ENCODE results near the gene FAM53B. TPM values are rescaled to one million over a fixed set of nuclear protein-coding genes. Genes with fewer than 3 reads are reported as not detected.
"Not testable (repeated sequence)": the region's sequence is repeated elsewhere in the genome, so short reads cannot be mapped to it uniquely, and the experiment has no call there.

FAM53B gene
- total RNA-seq, 2 experiments from 2014 or later, result 8.7 to 9.6 TPM

GRCh38 chr10:124746992-124747391, 2.8 kb upstream of the FAM53B start:
- no peak for DNase-seq
- Mint-ChIP-seq H3K4me3 (no peak overlapping the region), H3K9me3 (no peaks in the 10 kb centered on the region), H3K27ac (peak overlapping the region; percentile 19), H3K36me3 (peaks cover 3% of the 10 kb centered on the region), H3K27me3 (peaks cover 5% of the 10 kb centered on the region), H3K4me1 (peaks cover 28% of the 10 kb centered on the region)

DNA sequence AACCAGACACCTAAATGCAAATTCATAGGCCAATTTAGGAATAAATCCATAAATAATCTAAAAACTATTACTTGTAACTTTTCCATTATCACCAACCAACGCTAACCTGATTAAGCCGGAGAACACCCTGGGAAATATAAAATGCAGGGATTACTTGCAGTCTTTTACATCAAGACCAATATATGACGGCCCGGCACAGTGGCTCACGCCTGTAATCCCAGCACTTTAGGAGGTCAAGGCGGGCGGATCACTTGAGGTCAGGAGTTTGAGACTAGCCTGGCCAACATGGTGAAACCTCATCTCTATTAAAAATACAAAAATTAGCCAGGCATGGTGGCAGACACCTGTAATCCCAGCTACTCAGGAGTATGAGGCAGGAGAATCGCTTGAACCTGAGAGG, 2.3 kb upstream of the FAM53B start:
- not testable (repeated sequence) for H3K27ac Mint-ChIP-seq, H3K27me3 Mint-ChIP-seq, H3K4me3 Mint-ChIP-seq, H3K36me3 Mint-ChIP-seq, DNase-seq, H3K9me3 Mint-ChIP-seq
- peaks cover 34% of the 10 kb centered on the region for H3K4me1 Mint-ChIP-seq

- Mint-ChIP-seq H3K4me1 (peaks cover 40% of the 10 kb centered on the region), H3K27me3 (peaks cover 5% of the 10 kb centered on the region), H3K9me3 (no peaks in the 10 kb centered on the region), H3K36me3 (no peaks in the 10 kb centered on the region), H3K27ac (no peak overlapping the region), H3K4me3 (no peak overlapping the region)
- no peak for DNase-seq
Observed at GRCh38 chr10:124745673-124746072, 1.5 kb upstream of the FAM53B start.

GRCh38 chr10:124745252-124745651, 1.1 kb upstream of the FAM53B start:
- peaks cover 5% of the 10 kb centered on the region for H3K27me3 Mint-ChIP-seq
- no peaks in the 10 kb centered on the region for H3K9me3 Mint-ChIP-seq
- H3K4me3 Mint-ChIP-seq, result peak overlapping the region; percentile 60
- no peak for DNase-seq
- H3K27ac Mint-ChIP-seq, result no peak overlapping the region
- H3K36me3 Mint-ChIP-seq, result no peaks in the 10 kb centered on the region
- peaks cover 44% of the 10 kb centered on the region for H3K4me1 Mint-ChIP-seq

DNA sequence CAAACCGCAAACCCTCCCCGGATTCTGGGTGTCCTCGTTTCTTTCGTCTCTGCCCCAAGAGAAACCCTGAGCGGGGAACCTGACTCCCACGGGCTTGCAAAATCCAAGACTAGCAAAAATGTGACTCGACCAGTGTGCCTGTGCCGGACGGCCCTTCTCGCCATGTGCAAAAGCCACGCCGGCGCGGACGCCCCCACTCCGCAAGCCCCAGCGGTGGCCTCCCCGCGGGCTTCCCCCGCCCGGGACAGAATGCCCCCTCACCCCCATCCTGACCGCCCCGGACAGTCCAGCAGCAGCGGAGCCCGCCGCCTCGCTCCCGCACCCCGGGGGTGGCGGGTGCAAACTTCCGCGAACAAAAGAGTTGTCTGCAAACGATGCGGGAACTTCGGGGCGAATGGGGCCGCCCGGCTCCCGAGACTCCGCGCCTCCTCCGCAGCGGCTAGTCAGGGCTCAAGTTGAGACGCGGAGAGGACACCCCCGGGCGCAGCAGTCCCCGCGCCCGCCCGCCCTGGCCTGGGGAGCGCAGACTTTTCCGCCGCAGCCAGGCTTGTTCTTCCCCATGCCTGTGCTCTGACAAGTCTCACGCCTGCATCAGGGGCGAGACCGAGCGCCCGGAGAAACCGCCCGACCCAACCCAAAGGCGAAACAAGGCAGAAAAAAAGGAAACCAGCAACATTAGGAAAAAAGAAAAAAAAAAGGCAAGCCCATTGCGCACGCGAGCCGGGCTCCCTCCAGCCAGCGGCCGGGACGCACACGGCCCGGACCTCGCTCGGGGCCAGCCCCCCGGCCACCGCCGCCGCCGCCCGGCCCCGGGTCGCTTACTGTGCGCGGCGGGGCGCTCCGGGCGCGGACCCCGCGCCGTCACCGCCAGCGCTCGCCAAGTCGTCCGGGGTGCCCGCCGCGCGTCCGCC, 732 bp downstream of the FAM53B start:
- DNase-seq, result peak; percentile 38

GRCh38 chr10:124742413-124743190, 1.6 kb downstream of the FAM53B start:
- Mint-ChIP-seq H3K27ac (peak overlapping the region; percentile 74), H3K4me1 (peaks cover 58% of the 10 kb centered on the region), H3K9me3 (no peaks in the 10 kb centered on the region), H3K4me3 (peak overlapping the region; percentile 98), H3K27me3 (peaks cover 9% of the 10 kb centered on the region), H3K36me3 (no peaks in the 10 kb centered on the region)
- no peak for DNase-seq

More for the DNA sequence above, 732 bp downstream of the FAM53B start:
- Mint-ChIP-seq H3K4me3 (peak overlapping the region; percentile 98), H3K36me3 (no peaks in the 10 kb centered on the region), H3K4me1 (peaks cover 54% of the 10 kb centered on the region), H3K27me3 (peaks cover 9% of the 10 kb centered on the region), H3K9me3 (no peaks in the 10 kb centered on the region), H3K27ac (peak overlapping the region; percentile 86)

DNA sequence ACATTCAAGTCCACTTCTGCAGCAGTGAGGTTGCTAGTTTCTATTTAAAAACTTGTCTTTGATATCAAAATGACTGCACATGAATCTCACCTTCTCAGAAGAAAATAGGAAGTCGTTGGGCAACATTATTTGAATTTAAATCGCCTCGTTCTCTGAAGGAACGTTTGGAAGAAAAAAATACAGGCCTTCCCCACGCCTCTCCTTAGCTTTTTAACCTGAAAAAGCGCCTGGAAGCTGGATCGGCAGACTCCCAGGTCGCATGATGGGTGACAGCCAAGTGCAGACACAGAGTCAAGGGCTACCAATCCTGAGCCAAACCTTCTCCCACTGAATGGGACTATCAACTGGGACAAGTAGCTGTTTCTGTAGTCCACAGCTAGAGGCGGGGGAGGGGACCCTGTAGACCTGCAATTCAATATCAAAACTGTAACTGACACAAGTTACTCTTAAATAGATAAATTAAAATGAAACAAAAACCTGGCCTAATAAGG, 2.2 kb downstream of the FAM53B start:
- no peak for DNase-seq
- Mint-ChIP-seq H3K27me3 (peaks cover 9% of the 10 kb centered on the region), H3K9me3 (no peaks in the 10 kb centered on the region), H3K27ac (peak overlapping the region; percentile 74), H3K36me3 (no peaks in the 10 kb centered on the region), H3K4me3 (peak overlapping the region; percentile 98), H3K4me1 (peaks cover 65% of the 10 kb centered on the region)

DNA sequence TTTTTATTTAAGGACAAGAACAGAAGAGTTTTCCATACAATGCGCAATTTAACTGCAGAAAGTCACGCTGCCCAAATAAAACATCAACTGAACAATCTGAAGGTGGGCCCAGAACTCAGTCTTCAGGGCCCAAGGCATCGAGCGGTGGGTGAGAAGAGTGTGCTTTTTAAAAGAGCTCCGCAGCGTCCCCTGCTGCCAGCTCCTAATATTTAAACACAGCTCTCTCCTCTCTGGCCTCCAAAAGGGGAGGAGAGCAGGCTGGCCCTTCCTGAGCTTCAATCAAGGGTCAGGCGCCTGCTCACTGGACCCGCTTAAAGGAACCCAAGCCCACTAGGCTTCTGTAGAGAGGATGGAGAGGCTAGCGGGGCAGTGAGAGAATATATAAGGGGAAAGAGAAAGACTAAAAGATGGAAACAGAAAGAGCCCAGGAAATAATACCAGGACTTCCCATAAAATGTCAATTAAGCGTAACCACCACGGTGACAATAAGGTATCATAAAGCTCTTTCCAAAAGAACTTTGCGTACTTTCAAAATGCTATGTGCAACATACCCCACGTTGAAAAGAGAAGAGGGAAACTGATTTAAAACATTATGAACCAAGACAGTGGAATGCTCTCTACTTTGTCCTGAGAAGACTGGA, 2.8 kb downstream of the FAM53B start:
- peak; percentile 72 for DNase-seq
- Mint-ChIP-seq H3K4me3 (peak overlapping the region; percentile 63), H3K9me3 (no peaks in the 10 kb centered on the region), H3K27ac (peak overlapping the region; percentile 72), H3K4me1 (peaks cover 67% of the 10 kb centered on the region), H3K36me3 (no peaks in the 10 kb centered on the region), H3K27me3 (peaks cover 9% of the 10 kb centered on the region)

DNA sequence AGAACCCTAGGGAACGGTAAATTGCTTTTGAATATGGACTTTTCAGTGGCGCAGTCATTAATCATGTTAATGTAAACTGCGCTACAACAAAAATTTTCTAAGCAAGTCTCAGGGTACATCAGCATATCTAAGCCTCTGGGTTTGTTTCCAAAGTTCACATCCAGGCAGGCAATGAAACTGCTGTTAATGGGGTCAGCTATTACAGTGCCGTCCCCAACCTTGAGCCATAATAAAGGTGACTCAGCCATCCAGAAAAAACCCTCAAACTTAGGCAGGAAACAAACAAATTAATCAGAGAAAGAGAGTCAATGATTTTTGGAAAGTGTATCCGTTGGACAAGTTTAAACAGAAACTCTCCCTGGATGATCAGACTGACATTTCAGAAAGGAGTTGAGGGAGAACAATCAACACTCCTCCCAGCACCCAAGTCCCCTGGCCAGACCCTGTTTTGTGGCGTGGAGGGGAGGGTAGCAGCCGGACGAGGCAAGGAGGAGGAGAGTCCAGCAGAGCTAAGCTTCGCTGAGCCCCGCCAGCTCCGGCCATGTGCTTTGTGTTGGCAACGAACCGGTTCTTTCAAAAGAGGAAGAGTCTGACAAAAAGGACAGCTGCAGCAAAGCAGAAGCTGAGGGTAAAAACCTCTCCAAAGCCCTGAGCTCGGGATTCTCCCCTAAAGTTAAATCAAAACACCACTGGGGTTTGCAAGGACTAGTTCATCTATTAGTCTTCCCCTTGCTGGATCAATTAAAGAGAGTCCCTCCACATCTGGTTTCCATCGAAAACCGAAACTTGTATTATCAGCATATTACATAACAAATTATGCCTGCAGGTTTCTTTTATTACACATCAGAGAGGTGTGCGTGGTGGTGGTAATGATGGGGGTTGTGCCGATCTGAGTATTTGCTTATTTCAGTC, 3.6 kb downstream of the FAM53B start:
- Mint-ChIP-seq H3K27ac (peak overlapping the region; percentile 72), H3K4me1 (peaks cover 73% of the 10 kb centered on the region), H3K4me3 (peak overlapping the region; percentile 24), H3K36me3 (no peaks in the 10 kb centered on the region), H3K27me3 (peaks cover 9% of the 10 kb centered on the region), H3K9me3 (no peaks in the 10 kb centered on the region)
- DNase-seq, result no peak

GRCh38 chr10:124739986-124740368, 4.2 kb downstream of the FAM53B start:
- H3K27me3 Mint-ChIP-seq, result peaks cover 9% of the 10 kb centered on the region
- DNase-seq, result no peak
- H3K27ac Mint-ChIP-seq, result no peak overlapping the region
- peak overlapping the region; percentile 24 for H3K4me3 Mint-ChIP-seq
- no peaks in the 10 kb centered on the region for H3K9me3 Mint-ChIP-seq
- H3K36me3 Mint-ChIP-seq, result no peaks in the 10 kb centered on the region
- peaks cover 75% of the 10 kb centered on the region for H3K4me1 Mint-ChIP-seq

- peak overlapping the region; percentile 22 for H3K27ac Mint-ChIP-seq
- no peak overlapping the region for H3K4me3 Mint-ChIP-seq
- H3K9me3 Mint-ChIP-seq, result no peaks in the 10 kb centered on the region
- peaks cover 9% of the 10 kb centered on the region for H3K27me3 Mint-ChIP-seq
- peaks cover 78% of the 10 kb centered on the region for H3K4me1 Mint-ChIP-seq
- DNase-seq, result no peak
- H3K36me3 Mint-ChIP-seq, result no peaks in the 10 kb centered on the region
Observed at GRCh38 chr10:124739119-124739921, 4.9 kb downstream of the FAM53B start.

DNA sequence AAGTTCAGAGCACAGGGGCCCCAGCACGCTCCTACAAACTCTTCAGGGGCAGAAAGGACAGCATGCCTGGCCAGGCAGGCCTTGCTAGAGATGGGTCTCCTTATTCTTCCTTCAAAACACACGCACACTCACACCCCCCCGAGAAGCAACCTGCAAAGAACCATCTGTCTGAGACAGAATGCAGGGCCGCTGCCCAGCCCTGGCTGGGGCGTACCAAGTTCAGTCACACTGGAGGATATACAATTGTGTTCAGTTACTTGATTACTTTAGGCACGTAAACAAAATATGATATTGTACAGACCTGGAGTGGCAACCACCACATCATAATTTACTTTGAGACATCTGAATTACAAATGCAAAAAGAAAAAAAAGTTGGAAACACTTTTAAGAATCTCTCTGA, 5.7 kb downstream of the FAM53B start:
- Mint-ChIP-seq H3K36me3 (peaks cover 3% of the 10 kb centered on the region), H3K4me3 (no peak overlapping the region), H3K9me3 (no peaks in the 10 kb centered on the region), H3K27ac (no peak overlapping the region), H3K27me3 (peaks cover 9% of the 10 kb centered on the region), H3K4me1 (peaks cover 85% of the 10 kb centered on the region)
- no peak for DNase-seq

- no peak for DNase-seq
- H3K27me3 Mint-ChIP-seq, result peaks cover 9% of the 10 kb centered on the region
- peaks cover 4% of the 10 kb centered on the region for H3K36me3 Mint-ChIP-seq
- no peak overlapping the region for H3K4me3 Mint-ChIP-seq
- H3K4me1 Mint-ChIP-seq, result peaks cover 91% of the 10 kb centered on the region
- no peak overlapping the region for H3K27ac Mint-ChIP-seq
- no peaks in the 10 kb centered on the region for H3K9me3 Mint-ChIP-seq
Observed at GRCh38 chr10:124737708-124738107, 6.5 kb downstream of the FAM53B start.

Measured in activated naive CD8-positive, alpha-beta T cell treated with anti-CD3 and anti-CD28 coated beads for 36 hours (primary cell).